Kidney tubule cell (primary cell): Measurements from ENCODE around the gene ZNF444.
"Not testable (repeated sequence)": the region's sequence is repeated elsewhere in the genome, so short reads cannot be mapped to it uniquely, and the experiment has no call there.

Experiments used
- DNase-seq: peaks from one replicate; pipeline ENCODE4 v3.0.0-alpha.2; 2018; ENCODE audit warnings: low spot score

The ZNF444 gene

GRCh38 chr19:56140583-56141416 lies at the start of gene ZNF444:
Gene ZNF444, plus strand, starts transcription at chr19:56141287. Its CDS starts 5,625 bp downstream, at chr19:56146912.
- peak; percentile 99 for DNase-seq

GRCh38 chr19:56091751-56092546 lies 49.1 kb upstream of the ZNF444 start:
- DNase-seq: no peak

GRCh38 chr19:56092685-56093631 lies 48.1 kb upstream of the ZNF444 start:
- DNase-seq: no peak

- no peak for DNase-seq
Observed at GRCh38 chr19:56094449-56094848, 46.6 kb upstream of the ZNF444 start.

GRCh38 chr19:56096665-56097064 lies 44.4 kb upstream of the ZNF444 start:
- no peak for DNase-seq

- no peak for DNase-seq
Observed at GRCh38 chr19:56097306-56097705, 43.8 kb upstream of the ZNF444 start.

- no peak for DNase-seq
Observed at GRCh38 chr19:56097776-56098175, 43.3 kb upstream of the ZNF444 start.

GRCh38 chr19:56098237-56098636 lies 42.9 kb upstream of the ZNF444 start:
- not testable (repeated sequence) for DNase-seq

- DNase-seq: no peak
Observed at GRCh38 chr19:56098731-56099568, 42.1 kb upstream of the ZNF444 start.

- no peak for DNase-seq
Observed at GRCh38 chr19:56099638-56100539, 41.2 kb upstream of the ZNF444 start.

GRCh38 chr19:56101095-56101494 lies 40.0 kb upstream of the ZNF444 start:
- no peak for DNase-seq

GRCh38 chr19:56101746-56102535 lies 39.1 kb upstream of the ZNF444 start:
- no peak for DNase-seq

- no peak for DNase-seq
Observed at GRCh38 chr19:56103027-56103614, 38.0 kb upstream of the ZNF444 start.

GRCh38 chr19:56104423-56104822 lies 36.7 kb upstream of the ZNF444 start:
- no peak for DNase-seq

GRCh38 chr19:56105090-56105701 lies 35.9 kb upstream of the ZNF444 start:
- DNase-seq: peak; percentile 77

GRCh38 chr19:56105831-56106396 lies 35.2 kb upstream of the ZNF444 start:
- DNase-seq: not testable (repeated sequence)

- no peak for DNase-seq
Observed at GRCh38 chr19:56106397-56106849, 34.7 kb upstream of the ZNF444 start.

- no peak for DNase-seq
Observed at GRCh38 chr19:56106993-56107392, 34.1 kb upstream of the ZNF444 start.
